ENCODE data around the gene CHD5. TPM values are rescaled to one million over a fixed set of nuclear protein-coding genes. Genes with fewer than 3 reads are reported as not detected.

The CHD5 gene
- total RNA-seq, 2 donors from 2014 or later, result under 0.01 to 2.1 TPM

DNA sequence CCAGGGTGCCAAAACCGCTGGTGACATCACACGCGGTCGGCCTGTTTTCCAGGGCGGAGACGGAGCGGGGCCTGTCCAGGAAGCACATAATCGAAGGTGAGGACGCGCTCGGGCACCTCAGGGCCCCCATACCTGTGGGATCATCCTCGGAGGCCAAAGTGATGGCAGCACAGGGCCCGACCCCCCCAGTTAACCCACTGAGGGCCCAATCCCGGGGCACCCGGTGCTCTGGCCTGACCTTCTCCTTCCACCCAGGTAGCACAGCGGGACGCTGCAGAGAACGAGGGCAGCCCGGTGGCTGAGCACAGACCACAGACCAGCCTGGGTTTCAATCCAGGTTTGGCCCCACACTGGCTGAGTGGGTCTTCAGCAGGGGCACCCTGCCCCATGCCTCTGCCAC, 91.2 kb downstream of the CHD5 start:
- H3K4me3 ChIP-seq, result no peak overlapping the region
- H3K27ac ChIP-seq, result no peak overlapping the region
- no peak for ATAC-seq
- H3K36me3 ChIP-seq (replicated peaks in 1 of 2; ENCODE audit: insufficient read depth in 1 of 2, low read depth in 2 of 2), result no peaks in the 10 kb centered on the region
- TF ChIP-seq POLR2A (IDR thresholded peaks at IDR 0.05), result no peak
- TF ChIP-seq, protein P1, sequence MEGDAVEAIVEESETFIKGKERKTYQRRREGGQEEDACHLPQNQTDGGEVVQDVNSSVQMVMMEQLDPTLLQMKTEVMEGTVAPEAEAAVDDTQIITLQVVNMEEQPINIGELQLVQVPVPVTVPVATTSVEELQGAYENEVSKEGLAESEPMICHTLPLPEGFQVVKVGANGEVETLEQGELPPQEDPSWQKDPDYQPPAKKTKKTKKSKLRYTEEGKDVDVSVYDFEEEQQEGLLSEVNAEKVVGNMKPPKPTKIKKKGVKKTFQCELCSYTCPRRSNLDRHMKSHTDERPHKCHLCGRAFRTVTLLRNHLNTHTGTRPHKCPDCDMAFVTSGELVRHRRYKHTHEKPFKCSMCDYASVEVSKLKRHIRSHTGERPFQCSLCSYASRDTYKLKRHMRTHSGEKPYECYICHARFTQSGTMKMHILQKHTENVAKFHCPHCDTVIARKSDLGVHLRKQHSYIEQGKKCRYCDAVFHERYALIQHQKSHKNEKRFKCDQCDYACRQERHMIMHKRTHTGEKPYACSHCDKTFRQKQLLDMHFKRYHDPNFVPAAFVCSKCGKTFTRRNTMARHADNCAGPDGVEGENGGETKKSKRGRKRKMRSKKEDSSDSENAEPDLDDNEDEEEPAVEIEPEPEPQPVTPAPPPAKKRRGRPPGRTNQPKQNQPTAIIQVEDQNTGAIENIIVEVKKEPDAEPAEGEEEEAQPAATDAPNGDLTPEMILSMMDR (IDR thresholded peaks at IDR 0.05), result no peak
- no peaks in the 10 kb centered on the region for H3K4me1 ChIP-seq
- DNase-seq, result no peak
- H3K9me3 ChIP-seq, result no peaks in the 10 kb centered on the region
- WGBS, 2 donors, result 64 to 72% methylated on average over 12 to 19 of the region's 19 CpGs
- intact Hi-C loops (cut with DNase I), result no loop called here
- no peaks in the 10 kb centered on the region for H3K27me3 ChIP-seq

DNA sequence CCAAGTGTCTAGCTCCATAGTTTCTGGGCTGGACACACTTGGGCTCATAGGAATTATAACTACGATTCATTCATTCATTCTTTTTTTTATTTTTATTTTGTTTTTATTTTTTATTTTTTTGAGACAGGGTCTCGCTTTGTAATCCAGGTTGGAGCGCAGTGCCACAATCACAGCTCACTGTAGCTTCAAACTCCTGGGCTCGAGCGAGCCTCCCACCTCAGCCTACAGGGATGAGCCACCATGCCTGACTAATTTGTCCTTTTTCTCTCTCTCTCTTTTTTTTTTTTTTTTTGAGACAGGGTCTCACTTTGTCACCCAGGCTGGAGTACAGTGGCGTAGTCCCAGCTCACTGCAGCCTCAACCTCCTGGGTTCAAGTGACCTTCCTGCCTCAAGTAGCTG, 92.2 kb downstream of the CHD5 start:
- intact Hi-C loops (cut with DNase I), result no loop called here
- Histone ChIP-seq H3K27ac (no peak overlapping the region), H3K36me3 (replicated peaks in 1 of 2; ENCODE audit: insufficient read depth in 1 of 2, low read depth in 2 of 2) (no peaks in the 10 kb centered on the region), H3K4me1 (no peaks in the 10 kb centered on the region), H3K27me3 (no peaks in the 10 kb centered on the region), H3K9me3 (no peaks in the 10 kb centered on the region), H3K4me3 (no peak overlapping the region)
- DNase-seq (no peak), ATAC-seq (no peak)
- TF ChIP-seq POLR2A (IDR thresholded peaks at IDR 0.05), result no peak
- TF ChIP-seq, protein P1 (IDR thresholded peaks at IDR 0.05), result no peak
- WGBS, 2 donors, result 90 to 92% methylated on average over 6 of the region's 6 CpGs

DNA sequence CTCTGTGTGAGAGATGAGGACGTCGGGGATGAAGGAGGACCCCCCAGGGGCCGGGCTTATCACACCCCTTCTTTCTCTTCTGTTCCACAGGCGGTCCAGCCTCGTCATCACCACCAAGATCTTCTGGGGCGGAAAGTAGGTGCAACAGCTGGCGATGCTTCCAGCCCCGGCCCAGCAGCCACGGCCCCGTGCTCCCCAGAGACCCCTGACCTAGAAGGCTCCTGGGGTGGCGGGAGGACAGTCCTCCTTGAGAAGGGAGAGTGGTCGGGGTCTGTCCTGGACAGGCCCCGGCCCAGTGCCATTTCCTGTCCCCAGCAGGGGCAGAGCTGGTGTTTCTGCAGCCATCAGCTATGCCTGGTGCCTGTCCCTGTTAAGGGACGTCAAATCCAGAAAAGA, 92.7 kb downstream of the CHD5 start:
- Histone ChIP-seq H3K36me3 (replicated peaks in 1 of 2; ENCODE audit: insufficient read depth in 1 of 2, low read depth in 2 of 2) (no peaks in the 10 kb centered on the region), H3K4me3 (no peak overlapping the region), H3K4me1 (no peaks in the 10 kb centered on the region), H3K27ac (no peak overlapping the region), H3K9me3 (no peaks in the 10 kb centered on the region), H3K27me3 (no peaks in the 10 kb centered on the region)
- TF ChIP-seq, protein P1 (IDR thresholded peaks at IDR 0.05), result no peak
- no peak for TF ChIP-seq POLR2A (IDR thresholded peaks at IDR 0.05)
- ATAC-seq, result no peak
- no peak for DNase-seq
- WGBS, 2 donors, result 71 to 76% methylated on average over 10 to 14 of the region's 14 CpGs
- intact Hi-C loops (cut with DNase I), result no loop called here

DNA sequence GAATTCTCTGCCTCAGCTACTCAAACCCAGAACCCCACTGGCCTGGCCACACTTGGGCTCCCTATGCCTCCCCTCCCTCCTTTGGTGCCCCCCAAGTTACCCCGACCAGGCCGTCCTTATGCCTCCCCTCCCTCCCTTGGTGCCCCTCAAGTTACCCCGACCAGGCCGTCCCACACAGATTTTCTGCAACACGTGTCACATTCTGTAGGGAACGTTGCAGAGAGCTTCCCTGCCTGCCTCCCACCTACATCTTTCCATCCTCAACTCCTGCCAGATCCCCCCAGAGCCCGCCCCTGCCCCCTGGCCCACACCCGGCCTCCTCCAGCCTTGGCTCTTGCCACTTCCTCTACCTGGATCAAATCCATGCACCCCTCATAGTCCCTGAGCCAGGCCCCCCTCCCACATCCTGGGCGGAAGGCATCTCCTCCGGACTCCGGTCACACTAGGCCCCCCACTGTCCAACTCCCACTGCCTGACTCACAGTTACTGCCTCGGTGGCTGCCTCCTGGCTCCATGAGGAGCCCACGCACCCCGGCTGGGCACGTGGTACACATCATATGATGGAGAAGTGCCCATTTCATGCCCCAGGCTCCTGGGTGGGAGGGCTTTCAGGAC, 93.3 kb downstream of the CHD5 start:
- TF ChIP-seq POLR2A (IDR thresholded peaks at IDR 0.05), result no peak
- TF ChIP-seq, protein P1 (IDR thresholded peaks at IDR 0.05), result no peak
- Histone ChIP-seq H3K9me3 (no peaks in the 10 kb centered on the region), H3K4me3 (no peak overlapping the region), H3K27ac (no peak overlapping the region), H3K36me3 (replicated peaks in 1 of 2; ENCODE audit: insufficient read depth in 1 of 2, low read depth in 2 of 2) (no peaks in the 10 kb centered on the region), H3K27me3 (no peaks in the 10 kb centered on the region), H3K4me1 (no peaks in the 10 kb centered on the region)
- DNase-seq (no peak), ATAC-seq (no peak)
- 69 to 75% methylated on average over 13 to 15 of the region's 15 CpGs for whole genome bisulfite sequencing, 2 donors
- intact Hi-C loops (cut with DNase I), result no loop called here

DNA sequence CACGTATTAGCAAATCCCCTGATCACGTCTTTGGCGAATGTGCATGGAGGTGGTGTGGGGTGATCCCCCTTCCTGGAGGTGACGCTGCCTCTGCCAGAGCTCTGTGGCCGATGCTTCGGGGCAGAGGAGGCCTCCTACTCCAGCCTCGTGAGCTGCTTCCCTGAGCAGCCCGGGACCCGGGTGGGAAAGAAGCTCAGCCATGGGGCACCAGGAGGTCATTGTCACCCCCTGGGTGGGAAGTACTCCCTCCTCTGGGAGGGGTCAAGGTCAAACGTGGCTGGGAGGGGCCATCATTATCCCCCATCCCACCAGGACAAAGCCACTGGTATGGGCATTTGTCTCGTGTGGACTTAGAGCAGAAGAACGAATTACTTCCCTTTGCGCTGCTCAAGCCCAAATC, 93.8 kb downstream of the CHD5 start:
- WGBS, 2 donors, result 63 to 69% methylated on average over 9 to 13 of the region's 13 CpGs
- ATAC-seq (no peak), DNase-seq (no peak)
- no peaks in the 10 kb centered on the region for H3K36me3 ChIP-seq (replicated peaks in 1 of 2; ENCODE audit: insufficient read depth in 1 of 2, low read depth in 2 of 2)
- H3K4me1 ChIP-seq, result no peaks in the 10 kb centered on the region
- intact Hi-C loops (cut with DNase I), result no loop called here
- H3K9me3 ChIP-seq, result no peaks in the 10 kb centered on the region
- no peak overlapping the region for H3K27ac ChIP-seq
- H3K27me3 ChIP-seq, result no peaks in the 10 kb centered on the region
- H3K4me3 ChIP-seq, result no peak overlapping the region
- TF ChIP-seq POLR2A (IDR thresholded peaks at IDR 0.05), result no peak
- TF ChIP-seq, protein P1 (IDR thresholded peaks at IDR 0.05), result no peak
